Activated CD4-positive, CD25-positive, alpha-beta regulatory T cell treated with anti-CD3 and anti-CD28 coated beads, Interleukin-2, amount 50 U/mL, for 16 hours (primary cell): Measurements from ENCODE around the gene ZNF620.
"Not testable (repeated sequence)": the region's sequence is repeated elsewhere in the genome, so short reads cannot be mapped to it uniquely, and the experiment has no call there.

Source experiments
- DNase-seq: peaks from one replicate; pipeline ENCODE4 v3.0.0-alpha.2; 2020; ENCODE audit warnings: low read depth, low spot score

Gene ZNF620

DNA sequence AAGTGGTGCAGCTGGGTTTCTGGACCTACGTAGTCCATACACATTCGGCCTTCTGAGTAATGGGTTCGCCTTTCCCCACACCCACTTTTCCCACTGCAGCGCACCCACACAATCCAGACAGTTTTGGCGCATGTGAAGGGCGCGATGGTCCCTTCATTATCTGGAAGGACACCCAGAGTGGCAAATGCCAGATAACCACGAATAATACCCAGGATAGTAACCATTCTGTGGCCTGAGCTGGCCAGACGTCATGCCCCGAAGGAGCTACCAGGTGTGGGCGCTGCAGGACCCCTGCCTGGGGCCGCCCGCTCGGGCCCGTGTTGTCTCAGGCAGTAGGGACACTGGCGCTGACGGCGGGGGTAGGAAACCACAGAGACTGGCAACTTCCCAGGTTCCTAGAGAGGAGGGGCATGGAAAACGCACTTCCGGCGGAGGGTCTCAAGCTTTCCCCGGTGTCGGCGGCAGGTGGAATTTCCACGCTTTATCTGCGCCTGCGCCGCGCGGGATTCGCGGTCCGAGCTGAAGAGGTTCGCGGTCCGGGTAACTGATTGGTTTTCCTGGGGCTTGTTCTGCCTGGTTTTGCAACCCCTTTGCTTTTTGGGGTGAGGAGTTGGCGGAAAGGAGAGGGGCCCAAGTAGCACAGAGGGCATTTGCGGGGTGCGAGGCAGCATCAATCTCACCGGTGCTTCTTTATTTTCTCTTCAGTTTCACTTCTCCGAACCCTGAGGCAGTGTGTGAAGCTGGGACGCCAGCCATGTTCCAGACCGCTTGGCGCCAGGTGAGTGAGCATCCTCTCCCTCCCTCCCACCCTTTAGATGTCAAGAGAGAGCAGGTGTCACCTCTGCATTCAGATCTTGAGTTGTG lies at the start of gene ZNF620:
Gene ZNF620 (plus strand): TSS at position 441 of the 864 bp plus-strand sequence. CDS start 314 bp downstream, at position 755.
- DNase-seq = peak; percentile 3

DNA sequence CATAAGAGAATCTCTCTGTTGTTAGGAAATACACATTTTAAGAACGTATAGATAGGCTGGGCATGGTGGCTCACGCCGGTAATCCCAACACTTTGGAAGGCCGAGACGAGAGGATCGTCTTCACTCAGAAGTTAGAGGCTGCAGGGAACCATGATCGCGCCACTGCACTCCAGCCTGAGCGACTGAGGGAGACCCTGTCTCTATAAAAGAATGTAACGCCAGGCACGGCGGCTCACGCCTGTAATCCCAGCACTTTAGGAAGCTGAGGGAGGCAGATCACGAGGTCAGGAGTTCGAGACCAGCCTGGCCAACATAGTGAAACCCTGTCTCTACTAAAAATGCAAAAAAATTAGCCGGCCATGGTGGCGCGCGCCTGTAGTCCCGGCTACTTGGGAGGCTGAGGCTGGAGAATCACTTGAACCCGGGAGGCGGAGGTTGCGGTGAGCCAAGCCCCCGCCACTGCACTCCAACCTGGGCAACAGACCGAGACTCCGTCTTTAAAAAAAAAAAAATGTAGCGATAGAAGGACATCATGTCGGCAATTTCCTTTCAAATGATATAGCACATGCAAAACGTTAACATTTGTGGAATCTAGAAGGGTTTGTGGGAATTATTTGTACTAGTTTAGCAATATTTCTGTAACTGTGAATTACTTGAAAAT lies 49.4 kb upstream of the ZNF620 start:
- no peak for DNase-seq

GRCh38 chr3:40456940-40457823 lies 48.7 kb upstream of the ZNF620 start, which contains the start of gene RPL14:
Gene RPL14 (plus strand): TSS chr3:40457339. CDS start chr3:40457472, 133 bp downstream.
- DNase-seq = peak; percentile 94

DNA sequence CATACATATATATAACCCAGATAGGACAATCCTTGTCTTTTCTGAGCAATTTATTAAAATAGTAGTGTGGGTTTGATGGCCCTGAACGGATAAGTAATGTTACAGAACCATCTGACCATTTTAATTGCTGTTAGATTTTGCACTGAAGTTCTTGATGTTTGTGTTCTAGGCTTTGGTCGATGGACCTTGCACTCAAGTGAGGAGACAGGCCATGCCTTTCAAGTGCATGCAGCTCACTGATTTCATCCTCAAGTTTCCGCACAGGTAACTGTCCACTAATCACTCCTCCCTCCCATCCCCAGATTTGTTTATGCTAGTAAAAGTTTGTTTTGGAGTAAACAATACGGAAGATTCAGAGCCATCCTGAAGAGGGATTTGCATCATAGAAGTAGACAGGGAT lies 47.4 kb upstream of the ZNF620 start:
- DNase-seq = no peak

GRCh38 chr3:40460481-40460880 lies 45.4 kb upstream of the ZNF620 start:
- not testable (repeated sequence) for DNase-seq

DNA sequence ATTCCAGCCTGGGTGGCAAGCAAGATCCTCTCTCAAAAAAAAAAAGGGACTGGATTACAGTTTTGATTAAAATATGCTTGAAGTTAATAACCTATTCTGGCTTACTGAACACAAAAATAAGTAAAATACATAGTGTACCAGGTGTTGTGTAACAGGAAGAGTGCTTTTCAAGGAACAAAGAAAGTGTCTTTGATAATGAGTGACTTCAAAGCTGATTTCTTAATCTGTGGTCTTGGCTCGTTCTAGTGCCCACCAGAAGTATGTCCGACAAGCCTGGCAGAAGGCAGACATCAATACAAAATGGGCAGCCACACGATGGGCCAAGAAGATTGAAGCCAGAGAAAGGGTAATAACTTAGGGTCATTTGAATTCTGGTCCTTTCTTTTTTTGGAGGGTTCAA lies 44.7 kb upstream of the ZNF620 start:
- DNase-seq = no peak

DNA sequence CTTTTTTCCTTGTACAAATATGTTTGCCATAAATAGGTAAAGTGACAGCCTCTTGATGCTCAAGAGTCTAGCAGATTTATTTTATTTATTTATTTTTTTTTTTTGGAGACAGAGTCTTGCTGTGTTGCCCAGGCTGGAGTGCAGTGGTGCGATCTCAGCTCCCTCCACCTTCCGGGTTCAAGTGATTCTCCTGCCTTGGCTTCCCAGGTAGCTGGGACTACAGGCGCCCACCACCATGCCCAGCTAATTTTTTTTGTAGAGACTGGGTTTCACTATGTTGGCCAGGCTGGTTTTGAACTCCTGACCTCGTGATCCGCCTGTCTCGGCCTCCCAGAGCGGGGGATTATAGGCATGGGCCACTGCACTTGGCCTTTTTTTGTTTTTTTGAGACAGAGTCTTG lies 43.0 kb upstream of the ZNF620 start:
- not testable (repeated sequence) for DNase-seq

GRCh38 chr3:40463579-40463978 lies 42.3 kb upstream of the ZNF620 start:
- no peak for DNase-seq

- no peak for DNase-seq
Observed at GRCh38 chr3:40464339-40465110, 41.3 kb upstream of the ZNF620 start.

GRCh38 chr3:40465111-40465407 lies 40.8 kb upstream of the ZNF620 start:
- no peak for DNase-seq

- DNase-seq = no peak
Observed at GRCh38 chr3:40465456-40465855, 40.4 kb upstream of the ZNF620 start.

GRCh38 chr3:40468018-40468417 lies 37.8 kb upstream of the ZNF620 start:
- DNase-seq = no peak

- DNase-seq = no peak
Observed at GRCh38 chr3:40470701-40471100, 35.1 kb upstream of the ZNF620 start.

DNA sequence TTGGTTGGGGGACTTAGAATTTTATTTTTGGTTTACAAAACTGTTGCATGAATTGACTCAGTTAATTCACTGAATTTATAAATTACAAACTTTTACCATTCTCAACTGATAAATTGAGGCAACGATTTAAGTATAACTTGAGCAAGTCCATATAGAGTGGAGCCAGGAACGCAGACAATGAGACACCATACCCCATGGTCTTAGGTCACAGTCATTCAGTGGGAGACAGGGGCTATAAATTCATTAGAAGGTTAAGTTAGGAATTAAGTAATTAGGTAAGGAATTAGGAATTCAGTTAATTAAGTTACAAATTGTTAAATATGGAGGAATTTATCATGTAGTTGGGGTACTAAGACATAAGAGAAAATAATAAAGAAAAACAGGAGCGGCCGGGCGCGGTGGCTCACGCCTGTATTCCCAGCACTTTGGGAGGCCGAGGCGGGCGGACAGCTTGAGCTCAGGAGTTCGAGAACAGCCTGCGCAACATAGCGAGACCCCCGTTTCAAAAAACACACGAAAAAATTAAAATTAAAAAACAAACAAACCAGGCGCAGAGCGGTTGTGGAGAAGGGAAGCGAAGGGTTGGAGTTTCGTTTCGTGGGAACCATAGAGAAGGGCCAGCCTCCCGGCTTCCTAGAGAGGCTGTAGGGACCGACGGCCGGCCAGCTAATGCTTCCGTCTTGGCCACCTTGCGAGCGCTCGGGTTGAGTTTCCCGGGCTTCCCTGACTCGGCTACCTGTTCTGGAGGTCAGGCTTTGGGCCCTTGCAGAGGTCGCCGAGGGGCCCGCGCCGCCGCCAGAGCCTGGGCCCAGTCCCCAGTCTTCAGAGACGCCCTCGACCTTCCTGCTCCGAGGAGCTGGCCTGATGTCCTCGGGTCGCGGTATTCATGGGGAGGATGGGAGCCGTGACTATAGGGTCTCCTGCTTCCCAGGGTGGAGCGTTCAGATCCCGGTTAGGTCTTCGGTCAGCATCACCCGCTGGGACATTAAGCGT lies 29.1 kb upstream of the ZNF620 start, which contains the start of gene ZNF619:
Gene ZNF619 (plus strand): TSS at position 645 of the 993 bp plus-strand sequence. CDS start 858 bp downstream, outside the sequence.
- peak; percentile 19 for DNase-seq

DNA sequence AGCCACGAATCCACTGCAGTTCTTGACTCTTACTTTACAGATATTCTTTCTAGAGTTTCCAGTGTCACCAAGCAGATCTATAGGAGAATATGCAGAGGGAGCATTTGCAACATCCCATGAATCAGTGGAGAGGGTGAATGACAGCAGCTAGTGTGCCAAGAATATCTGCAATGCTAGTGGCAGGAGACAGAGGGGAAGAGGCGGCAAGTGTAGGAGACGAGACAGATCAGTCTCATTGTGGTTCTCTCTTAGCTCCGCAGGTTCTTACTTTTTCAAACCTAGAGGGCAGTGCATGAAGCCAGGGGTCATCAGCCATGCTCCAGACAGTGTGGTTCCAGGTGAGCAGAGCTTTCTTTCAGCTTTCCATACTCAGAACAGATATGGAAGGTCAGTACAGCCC lies 28.2 kb upstream of the ZNF620 start:
- DNase-seq = no peak

DNA sequence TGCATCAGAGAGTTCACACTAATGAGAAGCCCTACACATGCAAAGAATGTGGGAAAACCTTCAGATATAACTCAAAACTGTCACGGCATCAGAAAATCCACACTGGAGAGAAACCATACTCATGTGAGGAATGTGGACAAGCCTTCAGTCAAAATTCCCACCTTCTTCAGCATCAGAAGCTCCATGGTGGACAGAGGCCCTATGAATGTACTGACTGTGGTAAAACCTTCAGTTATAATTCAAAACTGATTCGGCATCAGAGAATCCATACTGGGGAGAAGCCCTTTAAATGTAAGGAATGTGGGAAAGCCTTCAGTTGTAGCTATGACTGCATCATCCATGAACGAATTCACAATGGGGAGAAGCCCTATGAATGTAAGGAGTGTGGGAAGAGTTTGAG lies 18.7 kb upstream of the ZNF620 start:
- no peak for DNase-seq

- no peak for DNase-seq
Observed at GRCh38 chr3:40490916-40491315, 14.9 kb upstream of the ZNF620 start.

- DNase-seq = no peak
Observed at GRCh38 chr3:40494698-40495097, 11.1 kb upstream of the ZNF620 start.

DNA sequence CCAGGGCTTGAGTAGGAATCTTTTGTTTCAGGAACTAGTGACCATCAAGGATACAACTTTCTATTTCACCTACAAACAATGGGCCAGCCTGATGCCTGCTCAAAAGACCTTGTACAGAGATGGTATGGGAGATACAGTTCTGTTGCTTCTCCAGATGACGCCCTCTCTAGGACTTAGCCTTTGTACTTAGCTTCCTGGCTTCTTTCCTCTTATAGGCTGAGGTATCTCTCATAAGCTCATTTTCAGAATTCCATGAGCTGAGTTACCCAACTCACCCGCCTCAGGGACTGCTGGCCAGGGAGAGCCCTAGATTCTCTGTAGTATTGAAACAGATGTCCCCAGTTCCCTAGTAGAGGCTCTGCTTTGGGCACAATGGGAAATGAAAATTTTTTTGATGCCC lies 8.6 kb upstream of the ZNF620 start:
- DNase-seq = no peak

- no peak for DNase-seq
Observed at GRCh38 chr3:40499952-40500351, 5.9 kb upstream of the ZNF620 start.
